HepG2 (cell line): ENCODE measurements around the gene CFAP300. TPM values are rescaled to one million over a fixed set of nuclear protein-coding genes. Genes with fewer than 3 reads are reported as not detected.
A peak's percentile ranks its signal among the peaks of the same experiment; 100 is the strongest.

Experiments
- CBX5 ChIP-seq: sonication (generic); formaldehyde crosslinking; IDR thresholded peaks from 2 replicates; pipeline ENCODE4 v1.4.0; 2020; ENCODE audit warnings: missing genetic modification reagents, borderline replicate concordance
- CEBPB ChIP-seq: IDR thresholded peaks from 2 replicates; pipeline ENCODE4 v1.6.1; 2011; ENCODE audit warnings: low read depth, low read length, improper control_type of control experiment, borderline replicate concordance
- CEBPG ChIP-seq: IDR thresholded peaks from 2 replicates; pipeline ENCODE4 v1.6.1; 2016
- FOXP1 ChIP-seq, 2 experiments: fragments of 450-650 bp in 1 of 2; IDR thresholded peaks; 2 replicates each; pipeline ENCODE4 v1.6.1; 2017 to 2018; ENCODE audit warnings: antibody characterized with exemption in 1 of 2
- GFI1 ChIP-seq: sonication (generic); formaldehyde crosslinking; IDR thresholded peaks from 2 replicates; pipeline ENCODE4 v1.5.0; 2020; ENCODE audit warnings: missing genetic modification reagents, mild to moderate bottlenecking, borderline replicate concordance
- HMGA1 ChIP-seq: sonication (generic); formaldehyde crosslinking; conservative IDR thresholded peaks from 2 replicates; pipeline ENCODE4 v1.4.0; 2020; ENCODE audit warnings: missing genetic modification reagents
- NAIF1 ChIP-seq: sonication (generic); formaldehyde crosslinking; IDR thresholded peaks from 2 replicates; pipeline ENCODE4 v1.5.0; 2020; ENCODE audit warnings: mild to moderate bottlenecking, missing genetic modification reagents, borderline replicate concordance
- NFIB ChIP-seq: sonication (generic); formaldehyde crosslinking; IDR thresholded peaks from 2 replicates; pipeline ENCODE4 v1.9.0; 2021; ENCODE audit warnings: missing genetic modification reagents, mild to moderate bottlenecking, borderline replicate concordance
- NONO ChIP-seq, 2 experiments: fragments of 450-650 bp in 1 of 2; sonication (generic) in 1 of 2; formaldehyde crosslinking in 1 of 2; IDR thresholded peaks in 1 of 2; conservative IDR thresholded peaks in 1 of 2; 2 replicates each; pipeline versions ENCODE4 v1.6.1 to v1.8.0; 2017 to 2022; ENCODE audit warnings: mild to moderate bottlenecking in 1 of 2, missing genetic modification reagents in 1 of 2, moderate library complexity in 1 of 2
- SYNCRIP ChIP-seq: fragments of 200-400 bp; formaldehyde crosslinking; IDR thresholded peaks from 2 replicates; pipeline ENCODE4 v1.6.1; 2018; ENCODE audit warnings: mild to moderate bottlenecking, low read depth, low read length; ENCODE audit not compliant: insufficient read depth
- ZC3H13 ChIP-seq: sonication (generic); formaldehyde crosslinking; IDR thresholded peaks from 2 replicates; pipeline ENCODE4 v1.8.1; 2023; ENCODE audit warnings: mild to moderate bottlenecking, missing genetic modification reagents, moderate library complexity
- ZNF776 ChIP-seq: sonication (generic); formaldehyde crosslinking; IDR thresholded peaks from 2 replicates; pipeline ENCODE4 v1.4.0; 2020; ENCODE audit warnings: mild to moderate bottlenecking, missing genetic modification reagents
- ZNF841 ChIP-seq: sonication (generic); formaldehyde crosslinking; IDR thresholded peaks from 2 replicates; pipeline ENCODE4 v1.8.1; 2023; ENCODE audit warnings: missing genetic modification reagents, borderline replicate concordance
- polyA plus RNA-seq, 8 experiments: library from polyadenylated mRNA; depleted of rRNA in 3 of 8; stranded (reverse) in 7 of 8; unstranded in 1 of 8; fragments of >200 nt; fragmentation: Illumina TruSeq in 4 of 8; extraction: Trizol in 4 of 8; gene quantifications; 2 replicates each; pipeline versions ENCODE4 v1.2.1 to v1.2.3, GENCODE V29; 2011 to 2016; ENCODE audit warnings: low read depth in 4 of 8, missing spikeins in 1 of 8, mixed read lengths in 1 of 8; ENCODE audit not compliant: insufficient read depth in 1 of 8
- total RNA-seq, 5 experiments: library from RNA; depleted of rRNA; stranded (reverse); fragments of >200 nt; fragmentation: Illumina TruSeq; extraction: Trizol; gene quantifications; 2 replicates each; pipeline ENCODE4 v1.2.3, GENCODE V29; 2016; ENCODE audit warnings: low read depth in 1 of 5
- TF ChIP-seq, protein P1 (sequence below): sonication (generic); formaldehyde crosslinking; IDR thresholded peaks from 2 replicates; pipeline ENCODE4 v1.4.0; 2020; ENCODE audit warnings: mild to moderate bottlenecking, missing genetic modification reagents, borderline replicate concordance
- TF ChIP-seq, protein P2 (sequence below): sonication (generic); formaldehyde crosslinking; IDR thresholded peaks from 2 replicates; pipeline ENCODE4 v1.5.0; 2020; ENCODE audit warnings: mild to moderate bottlenecking, missing genetic modification reagents
- TF ChIP-seq, protein P3 (sequence below): sonication (generic); formaldehyde crosslinking; IDR thresholded peaks from 2 replicates; pipeline ENCODE4 v1.8.0; 2022; ENCODE audit warnings: mild to moderate bottlenecking, missing genetic modification reagents
- TF ChIP-seq, protein P4 (sequence below): sonication (generic); formaldehyde crosslinking; IDR thresholded peaks from 2 replicates; pipeline ENCODE4 v1.4.0; 2020; ENCODE audit warnings: missing genetic modification reagents

CFAP300 gene
- total and polyA plus RNA-seq, 2 of the 13 experiments (the other 11 are each of a cell fraction or from before 2014, with no cell fraction given) = not detected

DNA sequence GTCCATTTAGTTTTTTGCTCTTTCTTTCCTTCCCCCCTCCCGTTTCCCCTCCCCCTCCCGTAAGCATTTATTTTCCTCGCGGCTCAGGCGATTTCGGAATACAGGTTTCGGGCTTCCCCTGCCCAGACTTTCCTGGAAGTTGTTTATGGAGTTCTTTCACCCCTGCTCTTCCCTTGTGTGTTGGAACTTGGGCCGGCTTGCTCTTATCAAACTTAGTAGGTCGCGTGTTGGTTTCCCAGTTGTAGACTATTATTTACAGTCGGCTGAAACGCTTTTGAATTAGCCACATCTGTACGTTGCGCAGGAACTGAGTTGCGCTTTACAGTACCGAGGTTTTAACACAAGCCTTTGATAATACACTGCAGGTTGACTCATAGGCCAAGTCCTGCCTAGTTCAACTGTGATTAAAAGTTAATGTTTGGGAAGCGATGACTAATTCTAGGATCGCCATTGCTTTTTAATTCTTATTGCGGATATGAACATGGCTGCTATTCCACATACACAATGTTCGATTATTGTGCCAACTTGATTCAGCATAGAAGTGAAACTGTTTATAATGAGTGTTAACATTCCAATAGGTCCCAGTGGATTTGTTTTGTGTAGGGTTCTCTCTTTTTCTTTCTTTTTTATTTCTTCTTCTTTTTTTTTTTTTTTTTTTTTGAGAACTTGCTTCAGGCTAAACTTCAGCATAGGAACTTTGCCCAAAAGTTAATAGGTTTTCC lies 64.7 kb downstream of the CFAP300 start (continued):
- TF ChIP-seq, protein P1, sequence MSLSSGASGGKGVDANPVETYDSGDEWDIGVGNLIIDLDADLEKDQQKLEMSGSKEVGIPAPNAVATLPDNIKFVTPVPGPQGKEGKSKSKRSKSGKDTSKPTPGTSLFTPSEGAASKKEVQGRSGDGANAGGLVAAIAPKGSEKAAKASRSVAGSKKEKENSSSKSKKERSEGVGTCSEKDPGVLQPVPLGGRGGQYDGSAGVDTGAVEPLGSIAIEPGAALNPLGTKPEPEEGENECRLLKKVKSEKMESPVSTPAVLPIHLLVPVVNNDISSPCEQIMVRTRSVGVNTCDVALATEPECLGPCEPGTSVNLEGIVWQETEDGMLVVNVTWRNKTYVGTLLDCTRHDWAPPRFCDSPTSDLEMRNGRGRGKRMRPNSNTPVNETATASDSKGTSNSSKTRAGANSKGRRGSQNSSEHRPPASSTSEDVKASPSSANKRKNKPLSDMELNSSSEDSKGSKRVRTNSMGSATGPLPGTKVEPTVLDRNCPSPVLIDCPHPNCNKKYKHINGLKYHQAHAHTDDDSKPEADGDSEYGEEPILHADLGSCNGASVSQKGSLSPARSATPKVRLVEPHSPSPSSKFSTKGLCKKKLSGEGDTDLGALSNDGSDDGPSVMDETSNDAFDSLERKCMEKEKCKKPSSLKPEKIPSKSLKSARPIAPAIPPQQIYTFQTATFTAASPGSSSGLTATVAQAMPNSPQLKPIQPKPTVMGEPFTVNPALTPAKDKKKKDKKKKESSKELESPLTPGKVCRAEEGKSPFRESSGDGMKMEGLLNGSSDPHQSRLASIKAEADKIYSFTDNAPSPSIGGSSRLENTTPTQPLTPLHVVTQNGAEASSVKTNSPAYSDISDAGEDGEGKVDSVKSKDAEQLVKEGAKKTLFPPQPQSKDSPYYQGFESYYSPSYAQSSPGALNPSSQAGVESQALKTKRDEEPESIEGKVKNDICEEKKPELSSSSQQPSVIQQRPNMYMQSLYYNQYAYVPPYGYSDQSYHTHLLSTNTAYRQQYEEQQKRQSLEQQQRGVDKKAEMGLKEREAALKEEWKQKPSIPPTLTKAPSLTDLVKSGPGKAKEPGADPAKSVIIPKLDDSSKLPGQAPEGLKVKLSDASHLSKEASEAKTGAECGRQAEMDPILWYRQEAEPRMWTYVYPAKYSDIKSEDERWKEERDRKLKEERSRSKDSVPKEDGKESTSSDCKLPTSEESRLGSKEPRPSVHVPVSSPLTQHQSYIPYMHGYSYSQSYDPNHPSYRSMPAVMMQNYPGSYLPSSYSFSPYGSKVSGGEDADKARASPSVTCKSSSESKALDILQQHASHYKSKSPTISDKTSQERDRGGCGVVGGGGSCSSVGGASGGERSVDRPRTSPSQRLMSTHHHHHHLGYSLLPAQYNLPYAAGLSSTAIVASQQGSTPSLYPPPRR (CRISPR knock-in tag) = peak; percentile 58; the same call in 1 of the 2 replicates
- TF ChIP-seq GFI1 (CRISPR knock-in tag) = no peak
- no peak for TF ChIP-seq ZNF841
- TF ChIP-seq CEBPB = peak; percentile 15; the same call in 1 of the 2 replicates
- TF ChIP-seq HMGA1 (CRISPR knock-in tag) = no peak
- no peak for TF ChIP-seq ZC3H13
- TF ChIP-seq, protein P2, sequence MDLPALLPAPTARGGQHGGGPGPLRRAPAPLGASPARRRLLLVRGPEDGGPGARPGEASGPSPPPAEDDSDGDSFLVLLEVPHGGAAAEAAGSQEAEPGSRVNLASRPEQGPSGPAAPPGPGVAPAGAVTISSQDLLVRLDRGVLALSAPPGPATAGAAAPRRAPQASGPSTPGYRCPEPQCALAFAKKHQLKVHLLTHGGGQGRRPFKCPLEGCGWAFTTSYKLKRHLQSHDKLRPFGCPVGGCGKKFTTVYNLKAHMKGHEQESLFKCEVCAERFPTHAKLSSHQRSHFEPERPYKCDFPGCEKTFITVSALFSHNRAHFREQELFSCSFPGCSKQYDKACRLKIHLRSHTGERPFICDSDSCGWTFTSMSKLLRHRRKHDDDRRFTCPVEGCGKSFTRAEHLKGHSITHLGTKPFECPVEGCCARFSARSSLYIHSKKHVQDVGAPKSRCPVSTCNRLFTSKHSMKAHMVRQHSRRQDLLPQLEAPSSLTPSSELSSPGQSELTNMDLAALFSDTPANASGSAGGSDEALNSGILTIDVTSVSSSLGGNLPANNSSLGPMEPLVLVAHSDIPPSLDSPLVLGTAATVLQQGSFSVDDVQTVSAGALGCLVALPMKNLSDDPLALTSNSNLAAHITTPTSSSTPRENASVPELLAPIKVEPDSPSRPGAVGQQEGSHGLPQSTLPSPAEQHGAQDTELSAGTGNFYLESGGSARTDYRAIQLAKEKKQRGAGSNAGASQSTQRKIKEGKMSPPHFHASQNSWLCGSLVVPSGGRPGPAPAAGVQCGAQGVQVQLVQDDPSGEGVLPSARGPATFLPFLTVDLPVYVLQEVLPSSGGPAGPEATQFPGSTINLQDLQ = no peak
- TF ChIP-seq CEBPG (CRISPR knock-in tag) = no peak; the same call in none of the 2 replicates
- no peak for TF ChIP-seq SYNCRIP
- no peak; the same call in 1 of the 2 replicates for TF ChIP-seq FOXP1 (IDR thresholded peaks at IDR 0.05)
- no peak; the same call in none of the 2 replicates for TF ChIP-seq FOXP1 (CRISPR knock-in tag; IDR thresholded peaks at IDR 0.05)
- TF ChIP-seq NFIB (CRISPR knock-in tag) = no peak
- TF ChIP-seq NAIF1 (CRISPR knock-in tag) = no peak
- TF ChIP-seq CBX5 (CRISPR knock-in tag) = no peak
- TF ChIP-seq ZNF776 (CRISPR knock-in tag) = no peak
- no peak for TF ChIP-seq NONO (IDR thresholded peaks at IDR 0.05)
- TF ChIP-seq NONO (CRISPR knock-in tag; conservative IDR thresholded peaks at IDR 0.05) = no peak
- TF ChIP-seq, protein P3, sequence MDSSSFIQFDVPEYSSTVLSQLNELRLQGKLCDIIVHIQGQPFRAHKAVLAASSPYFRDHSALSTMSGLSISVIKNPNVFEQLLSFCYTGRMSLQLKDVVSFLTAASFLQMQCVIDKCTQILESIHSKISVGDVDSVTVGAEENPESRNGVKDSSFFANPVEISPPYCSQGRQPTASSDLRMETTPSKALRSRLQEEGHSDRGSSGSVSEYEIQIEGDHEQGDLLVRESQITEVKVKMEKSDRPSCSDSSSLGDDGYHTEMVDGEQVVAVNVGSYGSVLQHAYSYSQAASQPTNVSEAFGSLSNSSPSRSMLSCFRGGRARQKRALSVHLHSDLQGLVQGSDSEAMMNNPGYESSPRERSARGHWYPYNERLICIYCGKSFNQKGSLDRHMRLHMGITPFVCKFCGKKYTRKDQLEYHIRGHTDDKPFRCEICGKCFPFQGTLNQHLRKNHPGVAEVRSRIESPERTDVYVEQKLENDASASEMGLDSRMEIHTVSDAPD (CRISPR knock-in tag) = 0 out of 2 replicates have a peak, but pooled peaks have one; percentile 22
- TF ChIP-seq, protein P4, sequence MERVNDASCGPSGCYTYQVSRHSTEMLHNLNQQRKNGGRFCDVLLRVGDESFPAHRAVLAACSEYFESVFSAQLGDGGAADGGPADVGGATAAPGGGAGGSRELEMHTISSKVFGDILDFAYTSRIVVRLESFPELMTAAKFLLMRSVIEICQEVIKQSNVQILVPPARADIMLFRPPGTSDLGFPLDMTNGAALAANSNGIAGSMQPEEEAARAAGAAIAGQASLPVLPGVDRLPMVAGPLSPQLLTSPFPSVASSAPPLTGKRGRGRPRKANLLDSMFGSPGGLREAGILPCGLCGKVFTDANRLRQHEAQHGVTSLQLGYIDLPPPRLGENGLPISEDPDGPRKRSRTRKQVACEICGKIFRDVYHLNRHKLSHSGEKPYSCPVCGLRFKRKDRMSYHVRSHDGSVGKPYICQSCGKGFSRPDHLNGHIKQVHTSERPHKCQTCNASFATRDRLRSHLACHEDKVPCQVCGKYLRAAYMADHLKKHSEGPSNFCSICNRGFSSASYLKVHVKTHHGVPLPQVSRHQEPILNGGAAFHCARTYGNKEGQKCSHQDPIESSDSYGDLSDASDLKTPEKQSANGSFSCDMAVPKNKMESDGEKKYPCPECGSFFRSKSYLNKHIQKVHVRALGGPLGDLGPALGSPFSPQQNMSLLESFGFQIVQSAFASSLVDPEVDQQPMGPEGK (CRISPR knock-in tag) = peak; percentile 4; the same call in 1 of the 2 replicates
